ENCODE measurements around the gene PREX1.
A peak's percentile ranks its signal among the peaks of the same experiment; 100 is the strongest.

Gene PREX1

DNA sequence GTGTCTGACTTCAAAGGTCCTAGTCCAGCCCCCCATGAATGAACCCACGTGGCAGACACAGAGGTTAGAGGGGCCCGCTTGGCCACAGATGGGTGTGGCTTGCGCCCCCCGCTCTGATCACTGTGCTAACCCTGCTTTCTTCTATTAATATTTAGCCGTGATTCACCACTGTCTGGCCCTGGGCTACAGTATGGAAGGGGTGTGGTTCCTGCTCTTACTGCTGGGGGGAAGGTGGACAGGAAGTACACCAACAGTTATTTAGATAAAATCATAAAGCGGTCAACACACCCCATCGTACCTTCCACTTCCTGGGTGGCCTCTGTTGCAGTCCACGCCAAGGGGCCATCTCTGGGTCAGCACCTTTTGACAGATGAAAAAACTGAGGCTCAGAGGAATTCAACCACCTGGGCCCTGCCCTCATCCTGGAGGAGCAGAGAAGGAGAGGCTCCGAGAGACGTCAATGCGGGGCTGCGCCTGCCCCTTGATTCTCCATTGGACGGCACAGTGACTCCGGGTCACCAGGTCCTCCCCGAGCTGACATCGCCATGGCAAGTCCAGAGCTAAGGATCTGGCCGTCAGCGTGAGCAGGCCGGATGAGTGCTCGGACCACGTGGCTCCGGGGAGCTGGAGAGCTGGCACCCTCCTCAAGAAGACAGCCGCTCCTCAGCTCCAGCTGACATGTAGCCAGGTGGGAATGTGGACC lies 206.3 kb downstream of the PREX1 start:
- peak; percentile 55 for DNase-seq (ENCODE audit: low read depth)

DNA sequence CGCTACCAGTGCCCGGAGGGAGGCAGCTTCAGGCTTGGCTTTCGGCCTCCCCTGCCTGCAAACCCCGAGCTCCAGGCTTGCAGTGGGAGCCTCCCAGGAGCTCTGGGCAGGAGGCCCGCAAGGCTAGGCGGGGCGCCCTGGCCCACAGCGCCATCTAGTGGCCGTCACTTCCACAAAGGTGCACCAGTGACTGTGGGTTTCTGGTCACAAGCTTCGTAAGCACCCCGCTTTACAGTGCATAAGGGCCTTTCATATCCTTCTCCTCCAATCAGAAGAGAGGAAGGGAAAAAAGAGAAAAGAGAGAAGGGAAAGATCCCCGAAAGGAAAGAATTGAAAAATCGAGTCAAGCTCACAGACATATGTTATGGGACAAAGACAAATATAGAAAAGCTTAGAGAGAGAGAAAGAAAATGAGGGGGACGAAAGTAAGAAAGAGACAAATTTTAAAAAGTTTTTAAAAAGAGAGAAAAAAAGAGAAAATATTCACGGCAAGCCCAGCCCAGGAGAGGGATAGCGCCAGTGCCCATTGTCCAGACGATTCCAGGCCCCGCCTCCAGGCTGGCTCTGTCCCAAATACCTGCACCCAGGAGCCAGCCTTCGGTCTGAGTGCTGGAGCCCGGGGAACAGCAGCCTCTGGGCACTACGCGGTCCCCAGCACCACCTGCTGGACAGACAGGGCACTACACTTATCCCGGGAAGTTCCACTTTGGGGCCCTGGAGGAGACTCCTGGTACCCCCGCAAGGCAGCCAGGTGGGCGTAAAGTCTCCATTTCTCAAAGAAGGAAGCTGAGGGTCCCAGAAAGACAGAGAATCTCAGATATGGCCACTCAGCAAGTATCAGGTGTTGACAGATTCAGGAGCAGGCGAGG lies 207.1 kb downstream of the PREX1 start:
- DNase-seq (ENCODE audit: low read depth), result peak; percentile 82

DNA sequence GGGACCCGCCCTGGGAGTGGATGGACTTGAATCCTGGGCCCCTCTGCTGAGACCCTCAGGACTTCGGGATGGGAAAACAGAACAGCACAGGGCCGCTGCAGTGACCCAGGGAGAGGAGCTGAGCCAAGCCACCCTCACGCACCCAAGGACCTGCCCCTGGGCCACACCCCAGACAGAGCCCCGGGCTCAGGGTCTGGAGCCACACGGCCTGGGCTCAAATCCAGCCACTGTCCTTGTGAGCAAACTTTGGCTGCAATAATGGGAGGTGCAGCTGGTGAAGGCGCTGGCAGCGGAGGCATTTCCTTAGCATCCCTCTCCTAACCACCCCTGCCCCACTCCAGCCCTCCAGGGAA lies 207.7 kb downstream of the PREX1 start:
- no peak for DNase-seq (ENCODE audit: low read depth)

DNA sequence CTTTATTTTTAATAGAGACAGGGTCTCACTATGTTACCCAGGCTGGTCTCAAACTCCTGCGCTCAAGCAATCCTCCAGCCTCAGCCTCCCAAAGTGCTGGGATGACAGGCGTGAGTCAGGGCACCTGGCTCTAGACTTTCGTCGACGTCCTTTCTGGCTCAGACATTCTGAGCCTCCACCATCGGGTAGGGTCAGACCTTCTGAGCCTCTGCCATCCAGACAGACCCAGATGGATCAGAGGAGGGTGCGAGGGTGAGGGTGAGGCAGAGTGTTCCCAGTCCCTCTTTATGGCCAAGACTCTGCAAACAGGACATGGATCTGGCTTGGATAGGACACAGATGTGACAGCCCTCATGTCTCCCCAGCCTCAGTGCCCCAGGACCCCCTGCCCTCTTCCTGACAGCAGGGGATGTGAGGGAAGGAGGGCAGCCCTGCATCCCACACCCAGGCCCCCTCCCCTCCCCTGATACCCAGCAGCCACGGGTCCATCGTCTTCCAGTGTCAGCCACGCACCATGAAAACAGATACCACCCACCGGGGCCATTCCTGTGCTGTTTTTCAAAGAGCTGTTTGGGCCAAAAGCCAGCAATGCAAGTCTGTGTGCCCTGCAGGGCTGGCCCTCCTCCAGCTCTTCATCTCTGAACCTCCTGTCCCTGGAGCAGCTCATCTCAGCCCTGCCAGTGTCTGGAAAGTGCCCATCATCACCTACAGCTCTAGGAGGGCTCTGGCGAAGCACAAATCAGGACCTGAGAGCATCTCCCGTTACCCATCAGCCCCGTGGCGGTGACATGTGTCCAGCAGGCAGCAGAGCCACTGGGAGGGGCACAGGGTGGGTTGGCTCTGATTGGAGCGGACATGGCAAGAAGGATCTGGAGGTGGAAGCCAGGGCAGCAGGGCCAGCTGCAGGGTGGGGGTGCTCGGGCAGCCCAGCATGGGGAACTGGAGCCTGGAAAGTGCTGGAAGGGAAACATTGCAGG lies 208.4 kb downstream of the PREX1 start:
- no peak for DNase-seq (ENCODE audit: low read depth)

DNA sequence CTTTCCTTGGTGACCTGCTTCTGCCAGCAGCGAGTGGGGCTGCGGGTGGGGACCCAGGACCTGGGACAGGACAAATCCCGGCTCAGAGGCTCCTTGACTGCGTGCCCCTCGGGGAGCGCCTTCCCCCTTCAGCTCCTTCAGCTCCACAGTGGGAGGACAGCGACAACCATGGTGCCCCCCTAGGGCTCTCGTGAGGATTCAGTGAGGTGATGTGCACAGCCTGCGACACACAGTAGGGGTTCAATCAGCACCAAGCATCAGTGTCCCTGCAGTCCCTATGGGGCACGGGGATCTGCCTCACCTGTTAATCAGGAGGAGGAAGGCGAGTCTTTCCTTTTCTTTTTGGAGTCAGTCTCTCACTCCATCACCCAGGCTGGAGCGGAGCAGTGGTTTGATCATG lies 209.2 kb downstream of the PREX1 start:
- no peak for DNase-seq (ENCODE audit: low read depth)

DNA sequence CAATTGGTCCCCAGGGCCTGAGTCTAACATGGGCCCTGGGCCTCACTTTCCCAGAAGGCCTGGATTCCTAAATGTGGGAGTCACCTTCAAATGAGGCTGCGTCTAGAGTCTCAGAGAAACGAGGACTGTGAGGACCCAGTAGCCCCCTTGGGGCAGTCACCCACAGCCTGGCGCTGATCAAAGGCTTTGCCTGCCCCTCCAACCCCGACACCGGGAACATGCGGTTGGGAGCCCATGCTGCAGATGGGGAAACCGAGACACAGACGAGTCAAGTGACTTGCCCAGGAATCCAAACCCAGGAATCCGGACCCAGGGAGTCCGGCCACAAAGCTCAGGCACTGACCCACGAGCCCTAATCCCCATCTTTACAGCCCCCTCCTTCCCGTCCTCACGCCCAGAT lies 209.7 kb downstream of the PREX1 start:
- no peak for DNase-seq (ENCODE audit: low read depth)

DNA sequence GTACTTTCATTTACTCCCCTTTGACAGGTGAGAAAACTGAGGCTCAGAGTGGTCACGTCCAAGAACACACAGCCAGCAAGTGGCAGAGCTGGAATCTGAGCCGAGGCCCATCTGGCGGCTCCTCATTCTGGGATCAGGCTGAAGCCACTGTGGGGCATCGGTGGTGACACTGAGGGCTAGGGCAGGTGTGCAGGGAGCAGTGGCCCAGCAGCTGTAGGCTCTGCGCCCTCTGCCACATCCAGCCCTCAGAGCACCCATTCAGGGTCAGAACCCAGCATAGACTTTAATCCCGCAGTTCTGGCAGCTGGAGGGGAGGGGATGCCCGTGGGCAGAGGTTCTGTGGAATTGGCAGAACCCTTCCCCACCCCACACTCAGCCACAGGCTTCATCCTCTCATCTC lies 210.3 kb downstream of the PREX1 start:
- no peak for DNase-seq (ENCODE audit: low read depth)

DNA sequence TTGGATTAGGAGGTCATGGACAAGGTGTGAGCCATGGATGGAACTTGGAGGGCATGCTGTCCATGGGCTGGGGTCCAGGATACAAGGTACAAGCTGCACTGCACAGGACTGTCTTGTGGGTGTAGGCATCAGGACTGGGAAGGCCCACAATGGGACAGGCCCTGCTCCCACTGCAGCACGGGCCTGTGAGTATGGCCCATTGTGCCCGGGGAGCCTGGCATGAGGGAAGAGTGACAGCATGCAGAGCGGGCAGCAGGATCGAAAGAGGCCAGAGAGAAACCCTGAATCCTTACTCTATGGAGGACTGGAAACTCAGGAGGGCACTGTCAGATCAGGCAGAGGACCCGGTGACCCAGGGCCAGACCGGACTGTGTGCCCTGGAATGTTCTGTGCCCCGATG lies 211.3 kb downstream of the PREX1 start:
- no peak for DNase-seq (ENCODE audit: low read depth)

DNA sequence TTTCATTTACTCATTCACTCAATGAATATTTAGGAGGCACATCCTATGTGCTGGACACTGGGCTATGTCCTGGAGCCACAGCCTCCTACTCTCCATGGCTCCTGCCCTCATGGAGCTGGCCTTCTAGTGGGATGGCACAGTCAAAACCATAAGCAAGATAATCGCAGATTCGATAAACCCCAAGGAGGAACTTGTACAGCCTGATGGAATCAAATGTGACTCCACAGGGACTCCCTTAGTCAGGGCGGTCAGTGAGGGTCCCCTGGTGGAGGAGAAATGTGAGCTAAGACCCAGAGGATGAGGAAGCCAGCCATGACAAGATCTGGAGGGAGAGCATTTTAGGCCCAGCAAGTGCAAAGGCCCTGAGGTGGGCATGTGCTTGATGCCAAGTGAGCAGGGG lies 211.9 kb downstream of the PREX1 start:
- DNase-seq (ENCODE audit: low read depth), result no peak

DNA sequence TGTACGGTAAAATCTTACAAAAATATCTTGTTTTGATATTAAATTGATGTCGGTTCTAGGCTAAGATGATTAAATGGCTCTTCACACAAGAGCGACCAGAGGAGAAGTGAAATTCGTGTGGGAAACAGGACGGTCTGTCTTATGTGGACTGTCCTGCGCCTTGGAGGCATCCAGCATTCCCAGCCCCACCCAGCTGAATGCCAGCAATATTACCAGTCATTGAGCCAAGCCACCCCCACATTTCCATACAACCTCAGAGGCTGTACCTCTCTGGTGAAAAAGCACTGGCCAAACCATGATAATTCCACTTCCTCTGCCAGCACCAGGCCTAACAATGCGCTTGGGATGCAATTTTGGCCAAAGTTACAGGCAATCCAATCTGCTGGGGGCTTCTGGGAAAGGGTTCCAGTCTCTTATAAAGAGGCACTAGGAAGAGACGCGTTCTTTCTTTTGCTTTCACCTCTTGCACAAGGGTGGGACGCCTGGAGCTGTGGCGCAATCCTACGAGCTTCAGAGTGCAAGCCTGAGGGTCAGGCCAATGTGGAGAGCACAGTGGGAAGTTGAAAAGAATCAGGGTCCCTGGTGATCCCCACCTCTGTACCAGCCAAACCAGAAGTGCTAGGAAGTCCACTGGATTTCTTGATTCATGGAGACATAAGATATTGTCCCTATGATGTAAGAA lies 213.1 kb downstream of the PREX1 start:
- DNase-seq (ENCODE audit: low read depth), result no peak

DNA sequence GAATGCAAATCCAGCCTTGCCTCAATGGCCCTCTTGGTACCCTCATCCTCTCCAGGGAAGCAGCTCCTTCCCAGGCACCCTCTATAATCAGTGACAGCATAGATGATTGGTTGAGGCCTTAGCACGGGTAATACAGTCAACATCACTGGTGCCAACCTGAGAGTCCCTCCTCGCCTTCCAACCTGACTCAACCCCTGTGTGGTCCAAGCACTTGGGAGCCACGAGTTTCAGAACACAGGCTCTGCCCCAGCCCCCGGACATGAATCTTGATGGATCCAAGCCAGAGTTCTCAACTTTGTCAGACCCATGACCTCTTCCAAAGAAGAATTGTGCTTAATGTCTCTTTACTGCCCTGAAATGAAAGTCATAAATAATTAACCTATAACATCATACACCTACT lies 213.9 kb downstream of the PREX1 start:
- no peak for DNase-seq (ENCODE audit: low read depth)

DNA sequence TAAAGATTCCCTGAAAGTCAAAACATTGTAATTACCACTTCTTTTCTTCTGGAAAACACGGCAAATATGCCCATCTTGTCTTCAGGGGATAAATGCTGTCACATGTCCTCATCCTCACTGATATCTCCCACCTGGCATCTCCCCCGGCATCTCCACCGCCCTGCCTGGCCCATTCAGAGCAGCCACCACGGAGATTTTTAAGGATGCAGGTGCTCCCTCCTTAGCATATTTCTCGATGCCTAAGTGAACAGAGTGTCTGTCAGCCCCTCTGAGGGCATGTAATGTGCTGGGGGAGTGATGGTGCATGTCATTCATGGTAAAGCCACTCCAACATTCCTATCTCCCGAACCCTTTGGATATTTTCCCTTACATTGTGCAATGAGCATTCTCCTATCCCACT lies 215.5 kb downstream of the PREX1 start:
- DNase-seq (ENCODE audit: low read depth), result no peak

DNA sequence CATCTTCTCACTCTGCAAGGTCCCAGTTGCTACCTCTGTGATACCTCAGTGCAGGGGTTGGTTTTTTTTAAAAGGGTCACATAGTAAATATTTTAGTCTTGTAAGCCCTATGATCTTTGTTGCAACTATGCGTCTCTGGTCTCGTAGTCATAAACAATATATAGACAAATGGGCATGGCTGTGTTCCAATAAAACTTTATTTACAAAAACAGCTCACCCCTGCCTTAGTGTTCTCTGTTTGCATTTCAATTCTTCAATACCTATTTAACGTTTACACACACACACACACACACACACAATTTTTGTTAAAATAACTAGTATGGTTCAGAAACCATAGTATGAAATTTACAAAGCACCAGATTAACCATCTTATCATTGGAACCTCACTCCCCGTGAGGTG lies 216.8 kb downstream of the PREX1 start:
- no peak for DNase-seq (ENCODE audit: low read depth)

DNA sequence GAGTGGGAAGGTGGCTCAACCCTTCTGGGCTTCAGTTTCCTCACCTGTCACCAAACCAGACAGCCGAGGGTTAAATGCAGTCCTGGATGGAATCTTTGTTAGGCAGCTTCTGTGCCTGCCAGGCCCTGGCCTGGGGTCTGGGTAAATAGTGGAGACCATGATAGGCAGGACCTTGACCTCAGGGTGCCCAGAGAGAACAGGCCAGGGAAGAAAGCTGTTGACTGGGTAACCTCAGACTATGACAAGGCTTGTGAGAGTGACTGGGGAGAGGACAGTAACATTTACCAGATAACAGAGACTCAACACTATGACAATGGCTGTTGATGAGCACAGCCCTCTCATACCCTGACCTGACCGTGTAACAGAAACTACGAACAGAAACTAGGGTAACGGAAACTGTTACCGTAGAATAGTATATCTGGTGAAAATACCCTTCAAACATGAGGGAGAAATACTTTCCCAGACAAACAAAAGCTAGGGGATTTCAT lies 218.3 kb downstream of the PREX1 start:
- no peak for DNase-seq (ENCODE audit: low read depth)

DNA sequence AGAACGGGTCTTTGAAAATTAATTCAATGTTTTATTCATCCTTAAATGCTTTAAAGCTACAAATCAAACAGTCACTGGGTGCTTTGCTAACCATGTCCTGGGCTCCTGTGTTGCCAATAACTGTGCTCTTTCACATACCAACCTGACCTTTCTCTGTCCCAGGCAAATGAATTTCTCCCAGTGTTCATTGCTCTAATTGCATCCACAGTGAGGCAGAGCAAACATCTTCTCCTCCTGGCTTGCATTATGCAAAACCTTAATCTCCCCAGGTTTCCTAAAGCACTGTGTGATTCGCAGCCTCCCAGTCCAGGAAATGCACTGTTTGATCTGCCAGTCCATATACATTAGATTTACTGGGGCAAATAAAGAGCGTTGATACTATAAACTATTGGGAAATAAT lies 219.0 kb downstream of the PREX1 start:
- no peak for DNase-seq (ENCODE audit: low read depth)

DNA sequence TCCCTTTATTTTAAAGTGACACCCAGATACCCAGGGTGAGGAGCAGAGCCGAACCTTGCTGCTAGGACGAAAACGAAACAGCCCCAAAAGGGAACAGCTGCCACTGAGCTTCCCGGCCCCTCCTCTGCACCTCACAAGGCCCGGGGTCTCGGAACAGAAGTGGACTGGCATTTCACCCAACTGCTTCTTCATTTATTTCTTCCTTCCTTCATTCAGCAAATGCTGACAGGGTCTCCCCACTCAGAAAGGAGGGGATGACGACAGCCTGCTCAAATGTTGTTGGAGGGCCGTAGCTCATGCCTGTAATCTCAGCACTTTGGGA lies 220.3 kb downstream of the PREX1 start:
- DNase-seq (ENCODE audit: low read depth), result no peak

DNA sequence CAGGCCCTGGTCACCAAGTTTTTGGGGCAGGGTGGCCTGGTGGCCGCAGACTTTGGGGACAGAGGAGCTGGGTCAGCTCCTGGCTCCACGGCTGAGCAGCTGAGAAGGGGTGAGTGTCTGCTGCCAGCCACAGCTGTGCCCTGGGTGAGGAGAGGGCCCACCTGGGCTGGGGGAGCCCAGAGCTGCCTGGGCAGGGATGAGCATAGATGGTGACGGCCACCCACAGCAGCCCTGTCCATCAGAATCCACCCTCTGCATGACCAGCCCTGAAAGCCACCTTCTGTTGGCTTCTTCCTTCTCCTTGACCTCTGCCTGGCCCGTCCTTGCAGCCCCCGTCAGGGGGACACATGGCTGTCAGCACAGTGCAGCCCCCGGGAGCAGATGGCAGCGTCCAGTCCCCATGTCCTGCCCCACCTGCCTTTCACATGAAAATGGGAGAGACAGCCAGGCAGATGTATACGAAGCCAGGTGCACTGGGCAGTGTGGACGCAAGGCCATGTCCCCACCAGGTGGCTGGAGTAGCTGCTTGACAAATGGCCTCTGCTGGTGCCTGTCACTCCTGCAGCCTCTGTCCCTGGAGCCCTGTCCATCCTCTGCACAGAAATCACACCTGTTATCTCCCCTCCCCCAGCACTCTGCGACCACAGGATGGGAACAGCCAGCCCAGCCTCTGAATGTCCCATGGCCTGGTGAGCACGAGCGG lies 220.8 kb downstream of the PREX1 start:
- no peak for DNase-seq (ENCODE audit: low read depth)

DNA sequence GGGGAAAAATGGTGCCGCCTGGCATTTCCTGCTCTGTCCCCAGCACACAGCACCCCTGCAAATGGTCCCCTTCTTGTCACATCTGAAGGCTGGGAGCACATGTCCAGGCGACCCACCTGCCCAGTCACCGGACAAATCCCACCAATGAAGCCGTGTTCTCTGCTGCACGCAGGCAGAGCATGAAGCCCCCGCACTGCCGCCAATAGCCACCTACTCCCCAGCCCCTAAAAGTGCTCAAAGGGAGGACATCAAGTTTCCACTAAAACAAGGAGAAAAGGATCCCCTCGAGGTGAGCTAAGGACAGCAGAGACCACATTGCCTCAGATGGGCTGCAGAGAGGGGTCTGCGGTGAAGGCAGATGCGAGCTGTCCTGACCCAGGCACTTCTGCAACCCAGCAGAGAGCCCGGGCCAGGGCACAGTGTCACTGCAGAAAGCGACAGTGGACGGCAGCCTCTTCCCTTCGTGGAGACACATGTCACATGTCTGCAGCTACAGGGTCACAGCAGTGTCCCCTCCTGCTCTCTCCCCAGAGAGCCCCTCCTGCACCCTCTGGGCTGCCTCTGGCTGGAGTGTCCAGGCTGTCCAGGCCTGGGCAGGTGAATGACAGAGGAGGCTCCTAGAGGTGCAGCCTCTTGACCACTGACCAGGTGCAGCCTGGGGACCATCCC lies 221.5 kb downstream of the PREX1 start:
- no peak for DNase-seq (ENCODE audit: low read depth)

DNA sequence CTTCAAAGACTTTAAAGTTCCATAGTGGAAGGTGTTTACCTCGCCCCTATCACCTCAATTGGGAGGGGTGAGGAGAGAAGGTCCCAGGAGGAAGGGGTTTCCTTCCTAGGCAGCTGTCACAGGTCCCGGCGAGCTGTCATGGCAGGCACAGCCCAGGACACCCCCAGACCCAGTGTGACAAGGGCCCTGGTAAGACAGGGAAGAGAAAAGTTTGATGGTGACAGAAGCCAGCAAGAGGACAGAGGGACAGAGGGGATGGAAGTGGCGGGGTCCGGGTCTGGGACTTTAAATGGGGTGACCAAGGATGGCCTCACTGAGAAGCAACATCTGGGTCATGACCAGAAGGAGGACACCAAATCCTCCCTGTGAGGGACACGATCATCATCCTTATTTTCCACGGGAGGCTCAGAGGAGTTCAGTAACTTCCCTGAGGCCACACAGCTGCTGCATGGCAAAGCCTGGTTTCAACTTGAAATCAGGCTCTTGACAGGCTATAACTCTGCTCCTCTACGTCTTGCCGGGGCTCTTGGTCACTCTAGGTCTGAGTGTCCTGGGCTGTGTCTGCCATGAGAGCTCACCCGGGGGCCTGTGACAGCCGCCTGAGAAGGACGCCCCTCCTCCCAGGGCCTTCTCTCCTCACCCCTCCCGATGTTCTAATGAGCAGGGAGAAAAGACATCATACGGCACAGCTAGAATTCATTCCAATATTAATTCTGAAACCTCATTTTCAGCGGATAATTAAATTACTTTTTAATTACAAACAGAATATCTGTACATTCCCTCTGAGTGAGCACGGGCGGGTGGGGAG lies 222.2 kb downstream of the PREX1 start:
- no peak for DNase-seq (ENCODE audit: low read depth)

DNA sequence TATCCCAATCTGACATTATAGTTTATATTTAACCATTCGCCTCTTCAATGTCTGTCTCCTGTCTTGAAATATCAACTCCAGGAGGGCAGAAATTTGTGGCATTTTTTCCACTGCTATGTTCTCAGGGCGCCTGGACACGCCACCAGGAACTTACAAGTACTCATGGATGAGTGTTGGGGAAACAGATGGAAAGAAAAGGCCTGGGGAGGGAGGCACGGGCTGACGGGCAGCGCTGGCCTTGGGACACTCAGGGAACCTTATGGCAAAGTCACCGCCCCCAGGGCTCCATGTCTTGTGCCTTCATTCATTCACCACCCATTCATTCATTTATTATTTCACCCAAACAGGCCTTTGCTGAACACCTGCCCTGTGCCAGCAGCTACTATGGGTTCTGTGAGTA lies 222.9 kb downstream of the PREX1 start:
- no peak for DNase-seq (ENCODE audit: low read depth)

Measured in HS-5 (cell line).